ENCODE data around the gene PSMB8. TPM values are rescaled to one million over a fixed set of nuclear protein-coding genes. Genes with fewer than 3 reads are reported as not detected.

The PSMB8 gene
- total and polyA plus RNA-seq, 2 of the 8 experiments (the other 6 are each of a cell fraction or from before 2014, with no cell fraction given) = 18.4 to 43.0 TPM

DNA sequence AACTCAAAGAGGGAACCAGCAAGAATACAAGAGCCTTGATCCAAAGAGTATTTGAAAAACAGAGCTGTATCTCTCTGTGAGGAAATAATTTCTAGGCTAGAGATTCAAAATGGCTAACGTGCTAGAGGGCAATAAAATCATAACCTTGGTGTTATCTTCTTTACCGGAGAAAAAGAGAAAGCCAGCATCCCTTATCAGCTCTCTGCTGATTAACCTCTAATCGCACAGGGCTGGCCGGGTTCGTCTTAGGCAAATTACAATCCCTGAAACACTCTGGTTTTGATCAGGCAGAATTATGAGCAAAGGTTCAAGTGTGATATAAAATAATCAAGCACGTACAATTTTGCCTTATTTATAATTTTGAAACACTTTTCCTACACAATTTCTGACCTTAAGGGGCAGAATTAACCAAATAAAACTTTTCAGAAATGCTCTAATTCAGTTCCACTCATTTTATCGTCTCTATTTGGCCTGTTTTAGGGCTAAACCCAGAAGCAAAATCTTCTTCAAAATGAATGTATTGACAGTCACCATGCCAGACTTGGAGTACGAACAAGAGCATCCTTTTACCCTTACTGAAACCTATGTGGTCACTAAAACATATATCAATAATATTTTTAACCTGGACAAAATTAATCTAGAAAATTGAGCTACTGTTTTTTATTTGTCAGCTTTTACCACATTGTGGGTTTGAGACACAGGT, 23.9 kb upstream of the PSMB8 start:
- no peaks in the 10 kb centered on the region for H3K23me2 ChIP-seq (ENCODE audit: low read depth, low read length)
- no peak overlapping the region for H4K8ac ChIP-seq (ENCODE audit: extremely low read depth, insufficient read depth, low read length)
- H2BK5ac ChIP-seq (ENCODE audit: low read depth, low read length) = no peak overlapping the region
- H3K9me3 ChIP-seq (ENCODE audit: insufficient read depth in 2 of 2, low read depth in 1 of 2, low read length in 1 of 2) = no peaks in the 10 kb centered on the region
- H3K79me2 ChIP-seq (ENCODE audit: control insufficient read depth in 1 of 2, insufficient read depth in 2 of 2, low read length in 2 of 2) = no peaks in the 10 kb centered on the region
- WGBS, 2 experiments (ENCODE audit: extremely low coverage in 1 of 2, insufficient coverage in 1 of 2, insufficient read length in 1 of 2, insufficient replicate concordance in 2 of 2, low coverage in 1 of 2, low lambda C conversion rate in 2 of 2, missing lambda C conversion rate in 1 of 2) = 79% methylated on average over 8 of the region's 8 CpGs; no CpG with 5 or more reads in 1 of the 2 experiments
- no peak overlapping the region for H3K4me2 ChIP-seq (ENCODE audit: insufficient read depth in 1 of 2, low read depth in 2 of 2, low read length in 2 of 2)
- H2BK120ac ChIP-seq (replicated peaks; ENCODE audit: low read depth, low read length) = no peak overlapping the region
- H4K91ac ChIP-seq (replicated peaks; ENCODE audit: insufficient read length, low read length) = no peak overlapping the region
- no peak overlapping the region for H3K18ac ChIP-seq (ENCODE audit: extremely low read depth, low read length)
- no peak overlapping the region for H2BK15ac ChIP-seq (ENCODE audit: low read length)
- no peak overlapping the region for H3K23ac ChIP-seq (ENCODE audit: insufficient read length)
- H3K9ac ChIP-seq (replicated peaks in 1 of 4; ENCODE audit: extremely low read depth in 1 of 4, low read depth in 3 of 4, low read length in 3 of 4) = no peak overlapping the region
- FAIRE-seq = no peak
- H3K4ac ChIP-seq (replicated peaks; ENCODE audit: insufficient read length, low read depth, low read length) = no peak overlapping the region
- H3K56ac ChIP-seq (replicated peaks; ENCODE audit: insufficient read length, low read depth, low read length) = no peak overlapping the region
- H3K27me3 ChIP-seq (replicated peaks in 1 of 4; ENCODE audit: control insufficient read depth in 3 of 4, extremely low read depth in 1 of 4, insufficient read depth in 3 of 4, low read length in 3 of 4) = no peaks in the 10 kb centered on the region
- H3K4me1 ChIP-seq (replicated peaks in 1 of 4; ENCODE audit: control insufficient read depth in 3 of 4, insufficient read depth in 4 of 4, low read length in 3 of 4) = no peaks in the 10 kb centered on the region
- ChIA-PET CTCF (ENCODE audit: partially characterized antibody) (interaction anchor here (0.7 to 19.9 kb wide), 47 partner anchors 9 to 614 kb away, joined by 3 to 402 read pairs (median 4); partner anchors contain the start of genes HLA-DMA, HLA-DQB2, HLA-DRA and PSMB8), POLR2A (ENCODE audit: partially characterized antibody) (interaction anchor here (0.9 to 1.4 kb wide), 5 partner anchors 13 to 29 kb away, joined by 3 to 6 read pairs (median 4); partner anchors contain the start of genes PSMB8 and TAP2)
- no peak overlapping the region for H2BK20ac ChIP-seq (ENCODE audit: low read length)
- no peaks in the 10 kb centered on the region for H4K20me1 ChIP-seq (replicated peaks in 1 of 2; ENCODE audit: control insufficient read depth in 1 of 2, insufficient read depth in 2 of 2, low read length in 2 of 2)
- no peaks in the 10 kb centered on the region for H3K79me1 ChIP-seq (ENCODE audit: low read depth, low read length)
- no peak overlapping the region for H3K4me3 ChIP-seq (ENCODE audit: extremely low read depth in 1 of 4, insufficient read depth in 2 of 4, low read depth in 3 of 4, low read length in 4 of 4)
- DNase-seq (ENCODE audit: low read depth in 1 of 2, low spot score in 2 of 2) = no peak
- H3K36me3 ChIP-seq (ENCODE audit: control insufficient read depth in 2 of 4, insufficient read depth in 4 of 4, low read length in 3 of 4) = no peaks in the 10 kb centered on the region
- H2AFZ ChIP-seq (ENCODE audit: low read length) = no peak overlapping the region
- H3K27ac ChIP-seq (ENCODE audit: low read depth, low read length) = no peak overlapping the region
- no peak overlapping the region for H3K14ac ChIP-seq (ENCODE audit: insufficient read length)
- no peak overlapping the region for H2BK12ac ChIP-seq (ENCODE audit: low read depth, low read length)
- no peak overlapping the region for H4K5ac ChIP-seq (ENCODE audit: insufficient read length, low read depth, low read length)
- no peak overlapping the region for H2AK5ac ChIP-seq (ENCODE audit: low read depth, low read length)
- TF ChIP-seq EGR1 (IDR thresholded peaks at IDR 0.05; ENCODE audit: borderline replicate concordance, low read depth, low read length) = no peak
- TF ChIP-seq POU5F1 (IDR thresholded peaks at IDR 0.05; ENCODE audit: low read depth, low read length) = no peak
- no peak for TF ChIP-seq GTF2F1 (IDR thresholded peaks at IDR 0.05; ENCODE audit: borderline replicate concordance, low read depth, low read length)
- TF ChIP-seq CTBP2 (IDR thresholded peaks at IDR 0.05; ENCODE audit: borderline replicate concordance, insufficient read depth, insufficient read length, low read length) = no peak
- no peak for TF ChIP-seq CHD2 (IDR thresholded peaks at IDR 0.05; ENCODE audit: low read length)
- TF ChIP-seq SUZ12 (IDR thresholded peaks at IDR 0.05; ENCODE audit: low read length) = no peak
- TF ChIP-seq, protein P1, sequence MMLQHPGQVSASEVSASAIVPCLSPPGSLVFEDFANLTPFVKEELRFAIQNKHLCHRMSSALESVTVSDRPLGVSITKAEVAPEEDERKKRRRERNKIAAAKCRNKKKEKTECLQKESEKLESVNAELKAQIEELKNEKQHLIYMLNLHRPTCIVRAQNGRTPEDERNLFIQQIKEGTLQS (IDR thresholded peaks at IDR 0.05; ENCODE audit: insufficient read depth, low read depth, low read length) = no peak
- TF ChIP-seq SIN3A (conservative IDR thresholded peaks at IDR 0.05 in 1 of 2, IDR thresholded peaks at IDR 0.05 in 1 of 2; ENCODE audit: low read depth in 1 of 2, low read length in 2 of 2) = no peak
- no peak for TF ChIP-seq SP1 (IDR thresholded peaks at IDR 0.05; ENCODE audit: low read depth, low read length)
